Measurements from ENCODE around the gene RNU6-9.

- TF ChIP-seq CTCF (IDR thresholded peaks at IDR 0.05) = no peak
- no peak for TF ChIP-seq POLR2A (IDR thresholded peaks at IDR 0.05)
Measured at GRCh38 chr19:868458-869244, 24.6 kb upstream of the RNU6-9 start.
